ENCODE measurements around the gene KNDC1.

Gene KNDC1

GRCh38 chr10:133196221-133196915 is 36.3 kb downstream of the KNDC1 start:
- DNase-seq = peak; percentile 49

GRCh38 chr10:133196936-133197758 is 37.1 kb downstream of the KNDC1 start:
- no peak for DNase-seq

- DNase-seq = no peak
These were observed 37.8 kb downstream of the KNDC1 start for GRCh38 chr10:133197786-133198185.

GRCh38 chr10:133198206-133198605 is 38.2 kb downstream of the KNDC1 start:
- DNase-seq = no peak

GRCh38 chr10:133198621-133199487 is 38.8 kb downstream of the KNDC1 start:
- DNase-seq = no peak

- no peak for DNase-seq
These were observed 39.5 kb downstream of the KNDC1 start for GRCh38 chr10:133199488-133199885.

GRCh38 chr10:133199992-133200611 is 40.1 kb downstream of the KNDC1 start:
- DNase-seq = no peak

- DNase-seq = no peak
These were observed 40.6 kb downstream of the KNDC1 start for GRCh38 chr10:133200621-133201031.

- DNase-seq = no peak
These were observed 41.3 kb downstream of the KNDC1 start for GRCh38 chr10:133201151-133201947.

GRCh38 chr10:133201948-133202725 is 42.1 kb downstream of the KNDC1 start:
- no peak for DNase-seq

GRCh38 chr10:133202778-133203651 is 43.0 kb downstream of the KNDC1 start:
- no peak for DNase-seq

- DNase-seq = no peak
These were observed 43.7 kb downstream of the KNDC1 start for GRCh38 chr10:133203652-133204195.

- DNase-seq = no peak
These were observed 44.4 kb downstream of the KNDC1 start for GRCh38 chr10:133204226-133205015.

- DNase-seq = no peak
These were observed 45.1 kb downstream of the KNDC1 start for GRCh38 chr10:133205146-133205545.

GRCh38 chr10:133206356-133207040 is 46.5 kb downstream of the KNDC1 start:
- DNase-seq = no peak

GRCh38 chr10:133207041-133207600 is 47.1 kb downstream of the KNDC1 start:
- DNase-seq = no peak

GRCh38 chr10:133207627-133208026 is 47.6 kb downstream of the KNDC1 start:
- no peak for DNase-seq

GRCh38 chr10:133208466-133208865 is 48.4 kb downstream of the KNDC1 start:
- no peak for DNase-seq

Data from femur (tissue), 1 donor.